GM19455 (cell line): Measurements from ENCODE around the gene MLLT1.

Experiments
- ATAC-seq: cut with Tn5 transposase; IDR thresholded peaks from one replicate; pipeline ENCODE4 v1.9.1; 2021; ENCODE audit not compliant: unreplicated experiment

Gene MLLT1

GRCh38 chr19:6223461-6224307 lies 56.1 kb downstream of the MLLT1 start:
- no peak for ATAC-seq

- no peak for ATAC-seq
Measured at GRCh38 chr19:6222884-6223283, 56.9 kb downstream of the MLLT1 start.

GRCh38 chr19:6221878-6222746 lies 57.7 kb downstream of the MLLT1 start:
- ATAC-seq, result no peak

GRCh38 chr19:6221220-6221877 lies 58.4 kb downstream of the MLLT1 start:
- ATAC-seq, result no peak

GRCh38 chr19:6220385-6221191 lies 59.2 kb downstream of the MLLT1 start:
- ATAC-seq, result no peak

- no peak for ATAC-seq
Measured at GRCh38 chr19:6219586-6220290, 60.0 kb downstream of the MLLT1 start.

- ATAC-seq, result no peak
Measured at GRCh38 chr19:6219147-6219525, 60.6 kb downstream of the MLLT1 start.

- no peak for ATAC-seq
Measured at GRCh38 chr19:6218491-6219146, 61.2 kb downstream of the MLLT1 start.

GRCh38 chr19:6217752-6218334 lies 61.9 kb downstream of the MLLT1 start:
- no peak for ATAC-seq

GRCh38 chr19:6216996-6217751 lies 62.6 kb downstream of the MLLT1 start:
- no peak for ATAC-seq

GRCh38 chr19:6216236-6216995 lies 63.4 kb downstream of the MLLT1 start:
- no peak for ATAC-seq

GRCh38 chr19:6215701-6216235 lies 64.0 kb downstream of the MLLT1 start:
- no peak for ATAC-seq

GRCh38 chr19:6214881-6215541 lies 64.8 kb downstream of the MLLT1 start:
- no peak for ATAC-seq

GRCh38 chr19:6213696-6214641 lies 65.8 kb downstream of the MLLT1 start:
- no peak for ATAC-seq

- ATAC-seq, result no peak
Measured at GRCh38 chr19:6213266-6213595, 66.5 kb downstream of the MLLT1 start.
